Testis (tissue), 2 donors: ENCODE measurements around the gene MPG.

Experiments used
- POLR2A ChIP-seq: fragments of 450-650 bp; IDR thresholded peaks from one replicate; pipeline ENCODE4 v1.6.1; 2017; ENCODE audit warnings: antibody characterized with exemption, mild to moderate bottlenecking, moderate library complexity
- TF ChIP-seq, protein P1 (sequence below), 3 experiments: fragments of 450-650 bp in 2 of 3; fragments of 200-600 bp in 1 of 3; sonication (generic) in 1 of 3; IDR thresholded peaks; one replicate each; pipeline ENCODE4 v1.5.1; 2016 to 2019; ENCODE audit warnings: antibody characterized with exemption in 3 of 3, mild to moderate bottlenecking in 2 of 3, moderate library complexity in 1 of 3

DNA sequence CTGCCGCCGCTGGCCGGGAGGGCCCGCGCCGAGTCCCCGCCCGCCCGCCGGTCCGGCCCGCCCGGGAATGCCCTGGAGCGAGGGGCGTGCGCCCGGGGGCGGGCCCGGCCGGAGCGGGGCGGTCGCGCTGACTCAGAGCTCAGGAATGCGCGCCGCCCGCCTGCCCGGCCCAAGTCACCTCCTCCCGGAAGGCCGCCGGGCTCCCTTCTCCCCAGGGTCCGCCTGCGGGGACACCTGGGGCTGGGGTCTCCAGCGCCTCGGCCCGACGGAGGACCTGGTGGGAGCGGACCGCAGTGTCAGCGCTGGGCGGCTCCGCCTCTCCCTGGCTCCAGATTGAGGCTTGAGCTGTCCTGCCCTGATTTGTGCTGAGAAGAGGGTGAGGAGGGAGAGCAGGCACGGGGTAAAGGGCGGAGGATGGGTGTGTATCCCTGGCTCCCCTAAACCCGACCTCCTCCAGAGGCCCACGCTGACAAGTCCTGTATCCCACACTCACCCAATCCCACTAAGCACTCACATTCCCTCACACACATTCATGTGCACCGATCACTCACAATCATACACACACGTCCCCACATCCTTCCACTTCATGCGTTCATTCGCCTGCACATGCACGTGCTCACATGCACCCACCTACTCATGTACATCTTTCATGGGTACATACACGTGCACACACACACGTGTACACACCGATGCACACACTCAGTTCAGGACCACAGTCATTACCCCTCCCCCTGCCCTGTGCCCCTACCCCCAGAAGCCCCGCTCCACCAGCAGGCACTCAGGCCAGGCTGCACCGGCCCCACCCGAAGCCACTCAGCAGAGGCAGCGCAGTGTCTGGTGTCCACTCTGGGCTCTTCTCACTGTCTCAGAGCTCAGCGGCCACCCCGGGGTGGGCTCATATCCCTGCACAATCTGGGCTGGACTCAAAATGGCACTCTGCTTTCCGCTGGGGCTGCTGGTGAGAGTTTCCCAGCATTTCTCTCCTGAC, 5.2 kb upstream of the MPG start, which contains the start of gene RHBDF1:
- TF ChIP-seq, protein P1, sequence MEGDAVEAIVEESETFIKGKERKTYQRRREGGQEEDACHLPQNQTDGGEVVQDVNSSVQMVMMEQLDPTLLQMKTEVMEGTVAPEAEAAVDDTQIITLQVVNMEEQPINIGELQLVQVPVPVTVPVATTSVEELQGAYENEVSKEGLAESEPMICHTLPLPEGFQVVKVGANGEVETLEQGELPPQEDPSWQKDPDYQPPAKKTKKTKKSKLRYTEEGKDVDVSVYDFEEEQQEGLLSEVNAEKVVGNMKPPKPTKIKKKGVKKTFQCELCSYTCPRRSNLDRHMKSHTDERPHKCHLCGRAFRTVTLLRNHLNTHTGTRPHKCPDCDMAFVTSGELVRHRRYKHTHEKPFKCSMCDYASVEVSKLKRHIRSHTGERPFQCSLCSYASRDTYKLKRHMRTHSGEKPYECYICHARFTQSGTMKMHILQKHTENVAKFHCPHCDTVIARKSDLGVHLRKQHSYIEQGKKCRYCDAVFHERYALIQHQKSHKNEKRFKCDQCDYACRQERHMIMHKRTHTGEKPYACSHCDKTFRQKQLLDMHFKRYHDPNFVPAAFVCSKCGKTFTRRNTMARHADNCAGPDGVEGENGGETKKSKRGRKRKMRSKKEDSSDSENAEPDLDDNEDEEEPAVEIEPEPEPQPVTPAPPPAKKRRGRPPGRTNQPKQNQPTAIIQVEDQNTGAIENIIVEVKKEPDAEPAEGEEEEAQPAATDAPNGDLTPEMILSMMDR (IDR thresholded peaks at IDR 0.05) = no peak
- no peak for TF ChIP-seq POLR2A
